HepG2 (cell line): ENCODE data around the gene ELP5. TPM values are rescaled to one million over a fixed set of nuclear protein-coding genes. Genes with fewer than 3 reads are reported as not detected.

ENCODE experiments used
- ATF1 ChIP-seq: IDR thresholded peaks from 2 replicates; pipeline ENCODE4 v1.6.1; 2016; ENCODE audit warnings: mild to moderate bottlenecking, control low read depth
- CREM ChIP-seq, 2 experiments: sonication (generic) in 1 of 2; formaldehyde crosslinking in 1 of 2; IDR thresholded peaks; 2 replicates each; pipeline versions ENCODE4 v1.4.0 to v1.6.1; 2016 to 2020; ENCODE audit warnings: antibody characterized with exemption in 1 of 2, mild to moderate bottlenecking in 1 of 2, missing genetic modification reagents in 1 of 2
- KDM5B ChIP-seq: sonication (generic); formaldehyde crosslinking; IDR thresholded peaks from 2 replicates; pipeline ENCODE4 v1.4.0; 2020; ENCODE audit warnings: missing genetic modification reagents, mild to moderate bottlenecking, borderline replicate concordance
- KLF12 ChIP-seq: sonication (generic); formaldehyde crosslinking; IDR thresholded peaks from 2 replicates; pipeline ENCODE4 v1.4.0; 2020; ENCODE audit warnings: missing genetic modification reagents, borderline replicate concordance
- MYNN ChIP-seq: sonication (generic); formaldehyde crosslinking; IDR thresholded peaks from 2 replicates; pipeline ENCODE4 v1.4.0; 2020; ENCODE audit warnings: mild to moderate bottlenecking, low read depth, missing genetic modification reagents
- NCOA1 ChIP-seq: sonication (generic); formaldehyde crosslinking; IDR thresholded peaks from 2 replicates; pipeline ENCODE4 v1.9.0; 2021; ENCODE audit warnings: missing genetic modification reagents
- NFIC ChIP-seq: IDR thresholded peaks from 2 replicates; pipeline ENCODE4 v1.6.1; 2012; ENCODE audit warnings: mild to moderate bottlenecking, low read length, inconsistent platforms
- RARA ChIP-seq: IDR thresholded peaks from 2 replicates; pipeline ENCODE4 v1.6.1; 2016; ENCODE audit warnings: missing genetic modification reagents, missing compliant biosample characterization
- ZKSCAN1 ChIP-seq: fragments of 150-350 bp; IDR thresholded peaks from 2 replicates; pipeline ENCODE4 v1.6.1; 2014; ENCODE audit warnings: low read length
- ZNF333 ChIP-seq: sonication (generic); formaldehyde crosslinking; IDR thresholded peaks from 2 replicates; pipeline ENCODE4 v1.4.0; 2020; ENCODE audit warnings: mild to moderate bottlenecking, missing genetic modification reagents, borderline replicate concordance
- ZNF451 ChIP-seq: sonication (generic); formaldehyde crosslinking; IDR thresholded peaks from 2 replicates; pipeline ENCODE4 v1.5.0; 2020; ENCODE audit warnings: mild to moderate bottlenecking, missing genetic modification reagents
- ZNF468 ChIP-seq: sonication (generic); formaldehyde crosslinking; IDR thresholded peaks from 2 replicates; pipeline ENCODE4 v1.8.0; 2022; ENCODE audit warnings: mild to moderate bottlenecking, moderate library complexity, missing genetic modification reagents
- ZNF547 ChIP-seq: sonication (generic); formaldehyde crosslinking; IDR thresholded peaks from 2 replicates; pipeline ENCODE4 v1.5.1; 2020; ENCODE audit warnings: mild to moderate bottlenecking, missing genetic modification reagents
- polyA plus RNA-seq, 8 experiments: library from polyadenylated mRNA; depleted of rRNA in 3 of 8; stranded (reverse) in 7 of 8; unstranded in 1 of 8; fragments of >200 nt; fragmentation: Illumina TruSeq in 4 of 8; extraction: Trizol in 4 of 8; gene quantifications; 2 replicates each; pipeline versions ENCODE4 v1.2.1 to v1.2.3, GENCODE V29; 2011 to 2016; ENCODE audit warnings: low read depth in 4 of 8, missing spikeins in 1 of 8, mixed read lengths in 1 of 8; ENCODE audit not compliant: insufficient read depth in 1 of 8
- total RNA-seq, 5 experiments: library from RNA; depleted of rRNA; stranded (reverse); fragments of >200 nt; fragmentation: Illumina TruSeq; extraction: Trizol; gene quantifications; 2 replicates each; pipeline ENCODE4 v1.2.3, GENCODE V29; 2016; ENCODE audit warnings: low read depth in 1 of 5
- TF ChIP-seq, protein P1 (sequence below): sonication (generic); formaldehyde crosslinking; IDR thresholded peaks from 2 replicates; pipeline ENCODE4 v1.4.0; 2020; ENCODE audit warnings: missing genetic modification reagents
- TF ChIP-seq, protein P2 (sequence below): sonication (generic); formaldehyde crosslinking; IDR thresholded peaks from 2 replicates; pipeline ENCODE4 v1.4.0; 2020; ENCODE audit warnings: missing genetic modification reagents
- TF ChIP-seq, protein P3 (sequence below): sonication (generic); formaldehyde crosslinking; IDR thresholded peaks from 2 replicates; pipeline ENCODE4 v1.8.1; 2022; ENCODE audit warnings: low read depth, mild to moderate bottlenecking, missing genetic modification reagents

ELP5 gene
- total and polyA plus RNA-seq, 2 of the 13 experiments (the other 11 are each of a cell fraction or from before 2014, with no cell fraction given): 67.6 to 69.8 TPM

DNA sequence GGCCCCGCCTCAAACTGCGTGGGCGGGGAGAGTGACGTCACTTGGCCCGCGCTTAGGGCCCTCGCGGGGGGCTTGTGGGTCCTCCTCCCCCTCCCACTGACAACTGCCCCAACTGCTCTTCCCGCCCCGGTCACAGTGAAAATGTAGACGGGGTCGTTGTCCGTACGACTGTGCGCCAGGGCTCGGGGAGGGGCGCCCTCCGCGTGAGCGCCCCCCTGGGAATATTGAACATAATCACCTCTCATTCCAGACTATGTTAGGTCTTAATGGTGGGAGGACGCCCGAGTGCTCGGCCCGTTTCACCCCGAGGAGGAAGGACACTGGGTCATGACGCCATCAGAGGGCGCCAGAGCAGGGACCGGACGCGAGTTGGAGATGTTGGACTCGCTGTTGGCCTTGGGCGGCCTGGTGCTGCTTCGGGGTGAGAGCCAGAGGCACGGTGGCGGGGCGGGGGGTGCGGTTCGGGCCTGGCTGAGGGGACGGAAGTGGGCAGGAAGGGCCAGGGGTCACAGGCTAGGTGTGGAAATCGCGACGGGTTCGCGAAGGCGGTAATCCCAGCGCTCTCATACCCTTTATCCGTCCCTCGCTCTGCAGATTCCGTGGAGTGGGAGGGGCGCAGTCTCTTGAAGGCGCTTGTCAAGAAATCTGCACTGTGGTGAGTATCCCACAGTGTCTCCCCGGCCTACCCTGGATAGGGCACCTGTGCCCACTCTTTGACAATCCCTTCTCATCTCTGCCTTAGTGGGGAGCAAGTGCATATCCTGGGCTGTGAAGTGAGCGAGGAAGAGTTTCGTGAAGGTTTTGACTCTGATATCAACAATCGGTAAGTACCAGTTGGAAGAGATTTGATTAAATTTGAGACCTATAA is at the start of gene ELP5 (continued):
- TF ChIP-seq, protein P1, sequence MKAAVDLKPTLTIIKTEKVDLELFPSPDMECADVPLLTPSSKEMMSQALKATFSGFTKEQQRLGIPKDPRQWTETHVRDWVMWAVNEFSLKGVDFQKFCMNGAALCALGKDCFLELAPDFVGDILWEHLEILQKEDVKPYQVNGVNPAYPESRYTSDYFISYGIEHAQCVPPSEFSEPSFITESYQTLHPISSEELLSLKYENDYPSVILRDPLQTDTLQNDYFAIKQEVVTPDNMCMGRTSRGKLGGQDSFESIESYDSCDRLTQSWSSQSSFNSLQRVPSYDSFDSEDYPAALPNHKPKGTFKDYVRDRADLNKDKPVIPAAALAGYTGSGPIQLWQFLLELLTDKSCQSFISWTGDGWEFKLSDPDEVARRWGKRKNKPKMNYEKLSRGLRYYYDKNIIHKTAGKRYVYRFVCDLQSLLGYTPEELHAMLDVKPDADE (CRISPR knock-in tag): no peak
- TF ChIP-seq NFIC: no peak
- TF ChIP-seq RARA: peak; percentile 75
- TF ChIP-seq, protein P2, sequence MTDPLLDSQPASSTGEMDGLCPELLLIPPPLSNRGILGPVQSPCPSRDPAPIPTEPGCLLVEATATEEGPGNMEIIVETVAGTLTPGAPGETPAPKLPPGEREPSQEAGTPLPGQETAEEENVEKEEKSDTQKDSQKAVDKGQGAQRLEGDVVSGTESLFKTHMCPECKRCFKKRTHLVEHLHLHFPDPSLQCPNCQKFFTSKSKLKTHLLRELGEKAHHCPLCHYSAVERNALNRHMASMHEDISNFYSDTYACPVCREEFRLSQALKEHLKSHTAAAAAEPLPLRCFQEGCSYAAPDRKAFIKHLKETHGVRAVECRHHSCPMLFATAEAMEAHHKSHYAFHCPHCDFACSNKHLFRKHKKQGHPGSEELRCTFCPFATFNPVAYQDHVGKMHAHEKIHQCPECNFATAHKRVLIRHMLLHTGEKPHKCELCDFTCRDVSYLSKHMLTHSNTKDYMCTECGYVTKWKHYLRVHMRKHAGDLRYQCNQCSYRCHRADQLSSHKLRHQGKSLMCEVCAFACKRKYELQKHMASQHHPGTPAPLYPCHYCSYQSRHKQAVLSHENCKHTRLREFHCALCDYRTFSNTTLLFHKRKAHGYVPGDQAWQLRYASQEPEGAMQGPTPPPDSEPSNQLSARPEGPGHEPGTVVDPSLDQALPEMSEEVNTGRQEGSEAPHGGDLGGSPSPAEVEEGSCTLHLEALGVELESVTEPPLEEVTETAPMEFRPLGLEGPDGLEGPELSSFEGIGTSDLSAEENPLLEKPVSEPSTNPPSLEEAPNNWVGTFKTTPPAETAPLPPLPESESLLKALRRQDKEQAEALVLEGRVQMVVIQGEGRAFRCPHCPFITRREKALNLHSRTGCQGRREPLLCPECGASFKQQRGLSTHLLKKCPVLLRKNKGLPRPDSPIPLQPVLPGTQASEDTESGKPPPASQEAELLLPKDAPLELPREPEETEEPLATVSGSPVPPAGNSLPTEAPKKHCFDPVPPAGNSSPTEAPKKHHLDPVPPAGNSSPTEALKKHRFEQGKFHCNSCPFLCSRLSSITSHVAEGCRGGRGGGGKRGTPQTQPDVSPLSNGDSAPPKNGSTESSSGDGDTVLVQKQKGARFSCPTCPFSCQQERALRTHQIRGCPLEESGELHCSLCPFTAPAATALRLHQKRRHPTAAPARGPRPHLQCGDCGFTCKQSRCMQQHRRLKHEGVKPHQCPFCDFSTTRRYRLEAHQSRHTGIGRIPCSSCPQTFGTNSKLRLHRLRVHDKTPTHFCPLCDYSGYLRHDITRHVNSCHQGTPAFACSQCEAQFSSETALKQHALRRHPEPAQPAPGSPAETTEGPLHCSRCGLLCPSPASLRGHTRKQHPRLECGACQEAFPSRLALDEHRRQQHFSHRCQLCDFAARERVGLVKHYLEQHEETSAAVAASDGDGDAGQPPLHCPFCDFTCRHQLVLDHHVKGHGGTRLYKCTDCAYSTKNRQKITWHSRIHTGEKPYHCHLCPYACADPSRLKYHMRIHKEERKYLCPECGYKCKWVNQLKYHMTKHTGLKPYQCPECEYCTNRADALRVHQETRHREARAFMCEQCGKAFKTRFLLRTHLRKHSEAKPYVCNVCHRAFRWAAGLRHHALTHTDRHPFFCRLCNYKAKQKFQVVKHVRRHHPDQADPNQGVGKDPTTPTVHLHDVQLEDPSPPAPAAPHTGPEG (CRISPR knock-in tag): 0 out of 2 replicates have a peak, but pooled peaks have one; percentile 22
- peak; percentile 65; the same call in 1 of the 2 replicates for TF ChIP-seq MYNN
- TF ChIP-seq NCOA1 (CRISPR knock-in tag): no peak
- peak; percentile 87; the same call in 1 of the 2 replicates for TF ChIP-seq ZNF333
- no peak for TF ChIP-seq ZNF451 (CRISPR knock-in tag)
- TF ChIP-seq, protein P3, sequence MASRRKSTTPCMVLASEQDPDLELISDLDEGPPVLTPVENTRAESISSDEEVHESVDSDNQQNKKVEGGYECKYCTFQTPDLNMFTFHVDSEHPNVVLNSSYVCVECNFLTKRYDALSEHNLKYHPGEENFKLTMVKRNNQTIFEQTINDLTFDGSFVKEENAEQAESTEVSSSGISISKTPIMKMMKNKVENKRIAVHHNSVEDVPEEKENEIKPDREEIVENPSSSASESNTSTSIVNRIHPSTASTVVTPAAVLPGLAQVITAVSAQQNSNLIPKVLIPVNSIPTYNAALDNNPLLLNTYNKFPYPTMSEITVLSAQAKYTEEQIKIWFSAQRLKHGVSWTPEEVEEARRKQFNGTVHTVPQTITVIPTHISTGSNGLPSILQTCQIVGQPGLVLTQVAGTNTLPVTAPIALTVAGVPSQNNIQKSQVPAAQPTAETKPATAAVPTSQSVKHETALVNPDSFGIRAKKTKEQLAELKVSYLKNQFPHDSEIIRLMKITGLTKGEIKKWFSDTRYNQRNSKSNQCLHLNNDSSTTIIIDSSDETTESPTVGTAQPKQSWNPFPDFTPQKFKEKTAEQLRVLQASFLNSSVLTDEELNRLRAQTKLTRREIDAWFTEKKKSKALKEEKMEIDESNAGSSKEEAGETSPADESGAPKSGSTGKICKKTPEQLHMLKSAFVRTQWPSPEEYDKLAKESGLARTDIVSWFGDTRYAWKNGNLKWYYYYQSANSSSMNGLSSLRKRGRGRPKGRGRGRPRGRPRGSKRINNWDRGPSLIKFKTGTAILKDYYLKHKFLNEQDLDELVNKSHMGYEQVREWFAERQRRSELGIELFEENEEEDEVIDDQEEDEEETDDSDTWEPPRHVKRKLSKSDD: peak; percentile 89
- TF ChIP-seq ATF1 (CRISPR knock-in tag): peak; percentile 96
- no peak for TF ChIP-seq ZNF547 (CRISPR knock-in tag)
- TF ChIP-seq ZKSCAN1: 0 out of 2 replicates have a peak, but pooled peaks have one; percentile 26
- TF ChIP-seq CREM (IDR thresholded peaks at IDR 0.05): peak; percentile 96
- peak; percentile 83 for TF ChIP-seq CREM (CRISPR knock-in tag; IDR thresholded peaks at IDR 0.05)
- no peak for TF ChIP-seq KLF12 (CRISPR knock-in tag)
- peak; percentile 78; the same call in 1 of the 2 replicates for TF ChIP-seq ZNF468 (CRISPR knock-in tag)
- TF ChIP-seq KDM5B (CRISPR knock-in tag): peak; percentile 73
